Cerebellar cortex (tissue), 1 donor: ENCODE measurements around the gene PAM16.
"Not testable (repeated sequence)": the region's sequence is repeated elsewhere in the genome, so short reads cannot be mapped to it uniquely, and the experiment has no call there.

Source experiments
- DNase-seq: peaks from one replicate; pipeline ENCODE4 v3.0.0-alpha.2; 2015; ENCODE audit warnings: low spot score

Gene PAM16

DNA sequence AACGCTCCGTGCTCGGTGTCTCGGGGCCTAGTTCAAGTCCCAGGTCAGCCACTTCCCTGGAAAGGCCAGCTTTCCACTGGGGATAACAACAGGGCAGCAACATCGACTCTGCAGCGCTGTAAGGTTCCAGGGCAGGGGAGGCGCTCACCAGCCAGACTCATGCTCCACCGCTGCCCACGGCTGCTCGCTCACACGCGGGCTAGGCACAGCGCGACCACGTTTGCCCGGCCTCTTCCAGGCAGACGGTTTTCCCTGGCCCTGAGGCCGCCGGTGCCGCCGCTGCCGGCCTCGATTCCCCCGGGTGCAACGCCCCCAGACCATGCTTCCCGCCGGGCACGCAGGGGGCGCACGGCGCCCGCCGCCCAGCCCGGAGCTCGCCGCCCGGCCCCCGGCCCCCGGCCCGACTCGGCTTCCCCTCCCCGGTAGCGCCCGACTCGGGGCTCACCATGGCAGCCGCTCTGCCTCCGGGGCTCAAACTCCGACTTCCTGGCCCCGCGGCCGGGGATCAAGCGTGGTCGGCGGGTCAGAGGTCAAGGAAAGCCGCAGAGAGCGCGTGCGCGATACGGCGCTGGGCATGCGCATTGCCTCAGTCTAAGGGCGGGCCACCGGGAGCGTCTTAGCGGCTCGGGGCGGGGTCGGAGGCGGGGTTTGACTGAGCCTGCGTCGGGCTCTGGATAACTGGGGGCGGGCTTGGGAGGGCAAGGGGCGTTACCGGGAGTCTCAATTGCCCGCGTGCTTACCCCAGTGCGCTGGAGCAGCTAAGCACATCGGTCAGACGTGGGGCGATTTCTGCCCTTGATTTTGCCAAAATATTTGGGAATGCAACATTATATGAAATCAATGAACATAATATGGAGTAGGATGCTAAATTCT is at the start of gene PAM16:
Gene PAM16 (minus strand): TSS at position 535 of the 873 bp plus-strand sequence. CDS start 87 bp downstream, at position 448.
- DNase-seq: peak; percentile 92

DNA sequence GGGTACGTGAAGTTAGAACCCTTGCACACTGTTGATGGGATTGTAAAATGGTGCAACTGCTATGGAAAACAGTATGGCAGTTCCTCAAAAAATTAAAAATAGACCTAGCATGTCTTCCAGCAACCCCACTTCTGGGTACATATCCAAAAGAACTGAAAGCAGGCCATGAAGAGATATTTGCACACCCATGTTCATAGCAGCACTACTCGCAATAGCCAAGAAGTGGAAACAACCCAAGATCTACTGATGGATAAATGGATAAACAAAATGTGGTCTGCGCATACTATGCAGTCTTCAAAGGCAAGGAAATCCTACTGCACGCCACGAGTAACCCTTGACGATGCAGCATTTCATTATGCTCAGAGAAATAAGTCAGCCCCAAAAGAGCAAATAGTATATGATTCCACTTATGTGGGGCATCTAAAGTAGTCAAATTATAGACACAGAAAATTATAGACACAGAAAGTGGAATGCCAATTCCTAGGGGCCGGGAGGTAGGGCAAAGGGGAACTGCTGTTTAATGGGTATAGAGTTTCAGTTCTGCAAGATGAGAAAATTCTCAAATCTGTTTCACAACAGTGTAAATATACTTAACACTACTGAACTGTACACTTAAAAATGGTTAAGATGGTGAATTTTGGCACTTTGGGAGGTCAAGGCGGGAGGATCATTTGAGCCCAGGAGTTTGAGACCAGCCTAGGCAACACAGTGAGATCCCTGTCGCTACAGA is 48.0 kb upstream of the PAM16 start:
- DNase-seq: no peak

DNA sequence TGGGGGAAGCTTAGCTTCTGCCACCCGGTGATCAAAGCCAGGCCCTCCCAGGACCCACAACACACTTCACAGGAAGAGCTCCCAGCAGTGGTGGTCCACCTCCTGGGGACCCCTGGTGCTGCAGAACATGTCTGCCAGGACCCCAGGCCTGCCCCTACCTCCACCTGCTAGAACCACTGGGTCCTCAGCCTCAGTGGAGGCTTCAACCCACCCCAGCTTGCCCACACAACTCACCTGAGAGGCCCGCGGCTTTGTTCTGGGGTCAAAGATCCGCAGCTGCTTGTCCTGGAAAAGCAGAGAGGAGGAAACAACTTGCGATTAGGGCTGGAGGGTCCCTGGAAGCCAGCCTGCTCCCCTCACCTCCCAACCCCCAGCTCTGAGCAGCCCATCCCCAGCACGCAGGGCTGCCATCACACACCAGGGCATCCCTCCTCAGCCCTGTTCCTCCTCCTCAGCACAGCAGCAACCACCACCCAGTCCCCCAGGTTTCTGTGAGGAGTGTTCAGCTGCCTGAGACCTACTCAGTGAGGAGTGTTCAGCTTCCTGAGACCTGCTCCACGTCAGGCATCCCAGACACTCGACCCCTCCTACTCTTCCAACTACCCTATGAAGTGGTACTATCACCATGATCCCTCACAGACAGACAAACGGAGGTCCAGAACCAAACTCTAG is 44.1 kb upstream of the PAM16 start:
- no peak for DNase-seq

DNA sequence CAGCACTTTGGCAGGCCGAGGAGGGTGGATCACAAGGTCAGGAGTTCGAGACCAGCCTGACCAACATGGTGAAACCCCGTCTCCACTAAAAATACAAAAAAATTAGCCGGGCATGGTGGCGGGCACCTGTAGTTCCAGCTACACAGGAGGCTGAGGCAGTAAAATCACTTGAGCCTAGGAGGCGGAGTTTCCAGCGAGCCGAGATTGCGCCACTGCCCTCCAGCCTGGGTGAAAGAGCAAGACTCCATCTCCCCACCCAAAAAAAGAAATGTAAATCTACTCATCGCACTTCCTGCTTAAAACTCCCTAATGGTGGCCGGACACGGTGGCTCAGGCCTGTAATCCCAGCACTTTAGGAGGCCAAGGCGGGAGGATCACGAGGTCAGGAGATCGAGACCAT is 42.7 kb upstream of the PAM16 start:
- not testable (repeated sequence) for DNase-seq

DNA sequence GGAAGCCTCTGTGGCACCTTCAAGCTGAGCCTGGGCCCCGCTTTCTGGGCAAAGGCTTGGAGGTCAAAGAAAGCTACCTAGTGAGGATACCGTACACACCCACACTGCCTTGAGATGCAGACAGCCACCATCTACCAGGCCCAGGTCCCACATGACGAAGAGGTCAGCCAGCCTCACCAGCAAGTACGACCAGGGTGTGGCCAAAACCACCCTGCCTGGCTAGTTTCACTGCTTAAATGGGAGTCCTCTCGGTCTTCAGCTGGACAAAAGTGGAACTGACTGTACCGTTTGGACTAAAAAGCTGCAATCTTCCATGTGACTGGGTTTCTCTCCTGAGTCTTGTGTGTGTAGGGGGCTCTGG is 42.1 kb upstream of the PAM16 start:
- no peak for DNase-seq

DNA sequence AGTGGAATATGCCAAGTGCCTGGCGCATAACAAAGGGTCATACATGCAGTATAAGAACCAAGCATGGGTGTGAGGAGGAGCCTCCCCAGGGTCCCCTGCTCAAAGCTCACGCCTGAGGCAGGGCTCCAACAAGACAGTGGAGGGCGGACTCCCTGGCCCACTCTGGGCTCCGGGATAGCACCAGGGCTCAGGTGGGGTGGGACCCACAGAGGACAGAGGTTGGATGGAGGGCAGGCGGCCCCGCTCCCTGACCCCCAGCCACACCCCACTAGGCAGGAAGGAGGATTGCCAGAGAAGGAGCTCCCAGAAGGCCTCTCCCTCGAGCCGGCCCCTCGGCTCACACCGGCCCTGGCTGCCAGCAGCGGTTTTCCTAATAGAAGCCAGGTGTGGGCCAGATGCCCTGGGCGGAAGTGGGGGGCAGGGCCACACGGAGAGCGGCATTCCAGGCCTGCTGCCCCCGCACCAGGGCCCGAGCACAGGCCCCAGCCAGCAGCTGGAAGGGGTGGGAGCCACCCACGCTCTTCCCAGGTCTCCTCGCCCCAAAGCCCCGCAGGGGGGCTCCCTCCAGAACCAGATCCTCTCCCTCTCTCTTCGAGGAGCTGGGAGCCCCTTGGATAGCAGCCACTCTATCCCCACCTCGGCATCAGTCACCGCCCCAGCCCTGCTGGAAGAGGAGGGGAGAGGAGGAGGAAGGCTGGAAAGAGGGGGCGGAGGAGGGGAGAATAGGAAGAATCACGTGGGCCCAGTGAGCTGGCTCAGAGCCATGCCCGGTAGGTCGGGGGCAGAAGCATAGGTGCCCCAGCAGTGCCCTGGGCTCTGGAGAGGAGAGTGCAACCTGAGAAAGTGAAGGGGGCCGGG is 41.5 kb upstream of the PAM16 start:
- DNase-seq: no peak

DNA sequence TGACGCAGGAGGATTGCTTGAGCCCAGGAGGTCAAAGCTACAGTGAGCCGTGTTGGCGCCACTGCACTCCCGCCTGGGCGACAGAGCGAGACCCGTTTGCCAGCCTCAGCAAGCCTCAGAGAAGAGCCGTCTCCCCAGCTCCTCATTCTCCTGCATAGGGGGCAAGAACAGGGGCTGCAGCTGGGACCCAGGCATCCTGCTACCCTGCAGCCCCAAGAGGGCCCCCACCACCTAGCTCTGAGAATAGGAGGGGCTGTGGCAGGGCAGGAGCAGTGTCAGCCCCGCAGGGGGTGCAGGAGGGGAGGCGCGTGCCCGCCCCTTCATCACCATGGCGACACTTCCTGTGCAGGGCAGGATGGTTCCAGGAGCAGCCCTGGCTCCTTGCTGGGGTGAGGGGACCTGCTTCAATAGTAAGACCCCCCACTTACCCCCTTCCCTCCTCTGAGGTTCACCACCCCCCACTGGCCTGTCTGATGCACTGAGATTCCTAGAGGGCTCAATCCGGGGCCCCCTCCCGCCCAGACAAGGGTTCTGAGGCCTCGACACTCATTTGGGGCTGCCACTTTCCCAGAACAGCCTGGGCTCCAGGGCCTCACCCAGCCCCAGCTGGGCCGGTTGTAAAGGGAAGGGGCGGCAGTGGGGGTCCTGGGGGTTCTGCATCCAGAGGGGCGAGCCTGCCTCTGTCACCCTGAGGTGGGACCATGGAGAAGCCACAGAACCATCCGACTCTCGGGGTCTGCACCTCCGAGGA is 40.7 kb upstream of the PAM16 start:
- no peak for DNase-seq

DNA sequence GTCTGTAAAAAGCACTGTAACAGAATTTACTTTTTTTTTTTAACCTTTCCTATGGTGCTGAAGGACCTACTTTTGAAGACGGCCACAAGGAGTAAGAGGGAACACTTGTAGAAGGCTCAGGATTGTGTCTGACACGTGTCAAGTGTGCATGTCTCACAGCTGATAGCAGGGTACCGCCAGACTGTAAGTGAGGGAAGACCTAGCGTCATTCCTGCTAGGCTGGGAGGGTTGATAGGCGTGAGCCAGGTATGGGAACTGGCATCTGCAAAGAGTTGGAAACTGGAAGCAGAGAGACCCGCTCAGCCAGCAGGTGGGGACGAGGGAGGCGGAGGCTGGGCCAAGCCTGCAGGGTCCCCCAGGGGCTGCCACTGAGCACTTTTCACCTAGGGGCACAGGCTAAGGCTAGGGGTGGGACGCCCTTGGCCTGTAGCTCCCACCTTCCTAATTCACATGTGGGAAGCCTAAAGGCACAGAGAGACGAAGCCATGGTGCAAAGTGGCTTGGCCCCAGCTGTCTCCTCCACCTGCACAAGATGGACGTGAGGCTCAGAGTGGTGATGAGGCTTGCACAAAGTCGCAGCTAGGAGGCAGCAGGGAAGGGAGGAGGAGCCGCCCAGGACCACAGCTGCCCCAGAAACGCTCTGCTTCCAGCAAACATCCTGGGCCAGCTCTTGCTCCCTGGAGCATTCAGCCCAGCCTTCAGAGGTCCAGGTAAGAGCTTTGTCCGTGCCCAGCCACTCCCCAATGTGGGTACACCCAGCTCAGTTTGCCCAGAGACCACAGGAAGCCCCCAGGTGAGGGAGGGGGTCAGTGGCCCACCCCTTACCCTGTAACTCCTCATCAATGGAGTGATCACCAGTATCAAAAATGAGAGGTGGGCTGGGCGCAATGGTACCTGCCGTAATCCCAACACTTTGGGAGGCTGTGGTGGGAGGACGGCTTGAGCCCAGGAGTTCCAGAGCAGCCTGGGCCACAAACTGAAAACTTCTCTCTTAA is 39.4 kb upstream of the PAM16 start:
- no peak for DNase-seq

DNA sequence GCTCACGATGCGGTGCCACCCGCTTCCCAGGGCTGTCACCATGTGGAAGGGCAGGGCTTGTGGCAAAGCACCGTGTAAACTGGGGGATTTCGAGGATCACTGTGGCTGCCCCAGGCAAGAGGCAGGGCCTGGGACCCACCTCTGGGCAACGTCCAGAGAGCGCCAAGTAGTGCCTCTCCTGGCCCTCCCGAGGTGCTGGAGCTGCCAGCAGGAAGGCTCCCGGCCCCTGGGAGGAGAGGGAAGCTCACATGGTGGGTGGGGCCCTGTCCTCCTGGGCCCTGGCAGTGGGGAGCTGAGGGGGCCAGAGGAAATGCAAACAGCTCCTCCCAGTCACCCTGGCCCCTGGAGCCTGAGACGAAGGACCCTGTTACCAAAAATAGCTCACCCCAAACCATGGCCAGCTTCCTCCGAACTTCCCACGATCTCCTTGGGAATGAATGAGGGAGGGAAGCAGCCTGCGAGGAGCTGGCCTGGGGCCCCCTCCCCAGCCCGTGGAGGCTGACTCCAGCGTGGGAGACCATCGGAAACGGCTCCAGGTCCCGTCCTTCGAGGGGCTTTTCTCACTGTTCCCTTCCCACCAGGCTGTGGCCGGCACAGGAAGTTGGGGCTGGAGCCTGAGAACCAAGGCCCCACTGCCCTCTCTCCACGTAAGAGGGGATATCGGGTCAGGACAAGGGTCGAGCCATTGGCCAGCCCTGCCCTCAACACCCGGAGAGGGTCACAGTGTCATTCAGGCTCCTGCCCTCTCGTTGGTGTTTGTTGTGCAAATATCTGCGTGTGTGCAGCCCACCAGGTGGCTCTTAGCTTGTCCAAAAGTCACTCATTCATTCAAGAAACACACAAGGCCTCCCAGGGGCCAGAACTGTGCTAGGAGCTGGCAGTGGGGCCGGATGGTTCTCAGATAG is 38.2 kb upstream of the PAM16 start:
- no peak for DNase-seq

DNA sequence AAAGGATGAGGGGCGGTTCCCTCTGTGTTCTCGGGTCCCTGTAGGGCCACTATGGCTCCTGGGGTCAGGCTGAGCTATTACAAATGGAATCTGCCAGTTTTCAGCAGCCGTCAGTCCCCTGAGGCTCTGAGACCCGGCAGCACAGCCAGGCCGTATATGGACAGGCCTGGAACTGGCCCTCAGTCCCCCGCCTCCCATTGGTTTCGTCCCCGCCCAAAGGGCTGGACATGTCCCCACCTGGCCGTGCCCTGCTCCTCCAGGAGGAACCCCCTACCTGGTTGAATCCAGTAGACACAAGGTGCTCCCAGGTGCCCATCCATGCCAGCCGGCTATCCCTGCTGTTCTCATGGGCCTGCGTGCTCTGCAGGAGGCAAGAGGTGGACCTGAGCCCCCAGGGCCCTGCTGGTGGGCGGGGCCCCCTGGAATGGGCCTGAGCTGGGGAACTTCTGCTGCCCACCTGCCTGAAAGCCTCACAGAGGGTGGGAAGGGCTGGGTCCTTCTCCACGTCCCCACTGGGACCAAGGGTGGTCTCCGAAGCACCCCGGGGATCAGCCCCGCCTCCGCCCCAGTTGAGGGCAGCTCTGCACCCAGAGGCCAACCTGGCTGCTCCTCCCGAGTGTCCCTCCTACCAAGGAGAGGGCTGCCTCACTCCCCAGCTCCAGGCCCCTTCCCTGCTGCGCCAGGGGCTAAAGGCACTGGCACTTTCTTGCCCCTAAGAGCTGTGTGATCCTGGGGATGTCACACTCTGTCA is 37.3 kb upstream of the PAM16 start:
- no peak for DNase-seq

DNA sequence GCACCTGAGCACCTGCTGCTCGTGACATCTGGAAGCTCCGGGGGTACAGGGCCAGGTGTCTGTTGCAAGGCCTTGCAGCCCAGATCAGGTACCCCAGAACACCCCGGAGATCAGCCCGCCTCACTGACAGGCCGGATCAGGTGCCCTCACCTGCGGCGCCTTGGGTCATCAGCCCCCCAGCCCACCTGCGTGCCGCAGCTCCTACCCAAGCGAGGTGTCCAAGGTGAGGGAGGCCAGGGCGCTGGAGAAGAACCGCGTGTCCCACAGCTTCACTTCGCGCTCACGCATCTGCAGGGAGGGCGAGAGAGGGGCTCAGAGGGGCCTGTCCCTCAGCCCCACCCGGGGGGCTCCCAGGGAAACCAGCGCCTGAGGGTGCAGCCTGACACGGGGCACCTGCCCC is 36.7 kb upstream of the PAM16 start:
- DNase-seq: no peak

DNA sequence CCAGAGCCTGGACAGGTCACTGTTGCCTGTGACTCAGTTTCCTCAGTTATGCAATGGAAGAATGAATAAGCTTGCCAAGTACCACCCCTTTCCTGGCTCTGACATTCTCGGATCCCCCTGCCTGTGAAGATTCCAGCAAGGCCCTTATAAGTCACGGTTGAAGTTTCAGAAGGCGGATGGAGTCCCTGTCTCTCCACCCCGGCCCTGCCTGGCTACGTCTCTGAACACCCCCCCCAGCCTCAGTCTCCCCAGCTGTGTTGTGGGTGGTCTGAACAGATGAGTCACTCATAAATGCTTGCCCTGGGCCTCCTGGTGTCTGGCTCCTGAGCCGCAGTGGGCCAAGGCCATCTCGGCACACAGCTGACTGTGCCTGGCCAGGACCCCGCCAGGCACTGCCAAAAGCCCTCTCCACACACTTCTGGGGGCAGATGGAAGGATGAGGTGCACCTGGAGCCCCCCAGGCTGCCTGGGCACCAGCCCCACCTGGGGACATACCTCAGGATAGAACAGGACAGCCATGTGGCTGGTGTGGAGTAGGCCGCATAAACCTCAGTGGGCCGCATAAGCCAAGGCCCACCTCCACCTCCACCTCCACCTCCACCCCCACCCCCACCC is 35.9 kb upstream of the PAM16 start:
- DNase-seq: no peak

DNA sequence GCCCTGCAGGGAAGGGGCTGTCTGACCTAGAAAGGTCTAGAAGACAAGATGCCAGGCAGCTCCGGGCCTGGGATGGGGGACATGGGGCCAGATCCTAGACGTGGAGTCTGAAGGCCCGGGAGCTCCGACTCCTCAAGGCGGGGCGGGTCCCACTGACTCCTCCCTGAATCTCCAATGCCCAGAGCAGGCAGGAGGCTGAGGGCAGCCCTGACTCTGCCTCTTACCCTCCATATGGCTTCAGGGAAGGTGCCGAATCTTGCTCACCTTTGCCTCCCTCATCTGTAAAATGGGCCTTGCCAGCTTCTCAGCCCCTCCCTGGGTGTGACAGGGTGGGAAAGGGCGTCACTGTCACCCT is 35.3 kb upstream of the PAM16 start:
- no peak for DNase-seq

DNA sequence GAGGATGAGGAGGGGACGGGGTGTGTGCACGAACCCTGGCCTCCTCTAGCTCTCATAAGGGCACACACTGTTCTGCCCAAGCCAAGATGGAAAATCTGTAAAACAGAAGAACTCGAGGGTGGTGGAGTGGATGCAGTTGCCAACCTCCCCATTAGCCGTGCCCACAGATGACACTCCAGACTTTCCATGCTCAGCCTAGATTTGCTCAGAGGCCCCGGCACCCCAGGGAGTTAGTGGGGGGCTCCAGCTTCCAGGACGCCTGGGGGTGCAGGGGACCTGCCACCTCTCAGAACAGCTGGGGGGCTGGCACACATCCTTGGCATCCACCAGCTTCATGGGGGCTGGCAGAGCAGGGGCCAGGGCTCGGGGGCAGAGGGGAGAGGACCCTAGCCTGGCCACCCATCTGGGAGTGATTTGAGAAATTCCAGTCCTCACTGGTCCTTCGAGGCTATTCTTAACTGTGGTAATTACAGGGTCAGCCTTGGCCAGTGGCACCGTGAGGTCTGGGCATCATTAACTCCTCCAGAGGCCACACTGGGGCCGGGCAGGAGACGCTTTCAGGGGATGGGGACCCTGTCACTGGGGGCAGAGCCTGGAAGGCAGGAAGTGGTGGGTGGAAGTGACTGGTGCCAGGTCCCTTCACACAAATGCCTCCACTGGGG is 34.8 kb upstream of the PAM16 start:
- DNase-seq: no peak

DNA sequence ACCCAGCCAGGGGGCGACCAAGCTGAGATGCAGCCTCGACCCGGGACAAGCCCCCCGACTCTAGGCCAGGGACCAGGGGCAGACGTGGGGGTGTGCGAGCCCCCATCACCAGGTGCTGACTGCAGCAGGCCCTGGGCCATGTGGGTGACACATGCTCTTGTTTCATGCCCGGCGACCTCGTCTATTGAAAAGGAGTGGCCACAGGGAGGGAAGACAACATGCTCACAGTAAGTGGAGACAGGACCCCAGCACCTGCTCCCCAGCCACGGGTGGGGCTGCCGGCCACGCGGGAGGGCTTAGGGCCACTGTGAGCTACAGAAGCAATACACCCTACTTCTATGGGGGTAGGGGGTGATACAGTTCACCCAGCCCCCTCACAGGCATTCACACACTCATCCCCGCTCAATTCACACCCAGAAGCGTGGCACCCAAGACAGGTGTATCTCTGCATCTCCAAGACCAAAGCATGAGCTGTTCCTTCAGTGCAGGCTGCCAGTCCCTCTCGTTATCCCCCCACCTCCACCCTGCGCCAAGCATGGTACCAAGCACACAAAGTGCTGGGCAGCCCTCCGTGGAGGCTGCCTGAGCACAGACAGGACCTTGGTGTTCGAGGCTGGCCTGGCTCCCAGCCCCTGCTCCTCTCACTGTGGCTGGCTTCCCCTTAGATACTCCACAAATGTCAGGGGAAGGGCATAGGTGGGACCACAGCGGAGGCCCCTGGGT is 34.1 kb upstream of the PAM16 start:
- DNase-seq: no peak

DNA sequence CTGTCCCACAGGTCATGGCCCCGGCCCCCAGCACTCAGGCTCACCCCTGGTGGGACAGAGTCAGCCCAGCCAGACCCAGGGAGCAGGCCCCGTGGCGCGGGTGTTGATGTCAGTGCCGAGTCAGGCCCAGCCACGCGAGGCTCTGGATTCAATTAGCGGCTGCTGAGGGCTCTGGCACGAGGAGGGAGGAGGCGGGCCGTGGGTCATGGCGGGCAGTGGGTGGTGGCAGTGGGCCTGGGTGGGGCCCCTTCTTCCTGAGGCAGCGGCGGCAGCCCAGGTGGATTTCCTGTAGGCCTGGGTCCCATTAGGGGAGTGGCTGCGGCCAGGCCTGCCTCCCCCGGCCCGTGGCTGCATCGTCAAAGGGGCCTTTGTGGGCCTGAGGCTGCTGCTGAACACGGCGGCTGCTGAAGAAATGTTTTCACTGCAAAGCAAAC is 33.4 kb upstream of the PAM16 start:
- DNase-seq: no peak
